Measurements from ENCODE around the gene DDTL. TPM values are rescaled to one million over a fixed set of nuclear protein-coding genes. Genes with fewer than 3 reads are reported as not detected.

The DDTL gene
- total RNA-seq, 1 donor from 2014 or later, result 1.2 TPM

DNA sequence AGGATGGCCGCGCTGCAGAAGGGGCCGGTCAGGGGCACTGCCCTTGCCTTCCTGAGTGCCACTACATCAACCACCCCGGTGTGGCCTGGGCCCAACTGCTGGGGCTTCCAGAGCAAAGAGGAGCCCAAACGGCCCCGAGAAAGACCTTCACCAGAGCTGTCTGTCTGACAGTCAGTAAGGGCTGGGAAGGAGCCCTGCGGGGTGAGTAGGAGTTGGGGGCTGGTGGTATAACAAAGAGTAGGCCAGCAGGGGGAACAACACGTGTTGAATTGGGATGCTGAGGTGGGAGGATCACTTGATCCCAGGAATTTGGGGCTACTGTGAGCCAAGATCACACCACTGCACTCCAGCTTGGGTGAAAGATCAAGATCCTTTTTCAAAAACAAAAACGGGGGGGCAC, 34.6 kb downstream of the DDTL start:
- Histone ChIP-seq H3K4me3 (ENCODE audit: low read depth, low read length) (no peak overlapping the region), H3K27me3 (ENCODE audit: control insufficient read depth, insufficient read depth, low read length) (no peaks in the 10 kb centered on the region), H3K36me3 (ENCODE audit: control insufficient read depth, insufficient read depth, low read length) (no peaks in the 10 kb centered on the region)
- TF ChIP-seq, protein P1, sequence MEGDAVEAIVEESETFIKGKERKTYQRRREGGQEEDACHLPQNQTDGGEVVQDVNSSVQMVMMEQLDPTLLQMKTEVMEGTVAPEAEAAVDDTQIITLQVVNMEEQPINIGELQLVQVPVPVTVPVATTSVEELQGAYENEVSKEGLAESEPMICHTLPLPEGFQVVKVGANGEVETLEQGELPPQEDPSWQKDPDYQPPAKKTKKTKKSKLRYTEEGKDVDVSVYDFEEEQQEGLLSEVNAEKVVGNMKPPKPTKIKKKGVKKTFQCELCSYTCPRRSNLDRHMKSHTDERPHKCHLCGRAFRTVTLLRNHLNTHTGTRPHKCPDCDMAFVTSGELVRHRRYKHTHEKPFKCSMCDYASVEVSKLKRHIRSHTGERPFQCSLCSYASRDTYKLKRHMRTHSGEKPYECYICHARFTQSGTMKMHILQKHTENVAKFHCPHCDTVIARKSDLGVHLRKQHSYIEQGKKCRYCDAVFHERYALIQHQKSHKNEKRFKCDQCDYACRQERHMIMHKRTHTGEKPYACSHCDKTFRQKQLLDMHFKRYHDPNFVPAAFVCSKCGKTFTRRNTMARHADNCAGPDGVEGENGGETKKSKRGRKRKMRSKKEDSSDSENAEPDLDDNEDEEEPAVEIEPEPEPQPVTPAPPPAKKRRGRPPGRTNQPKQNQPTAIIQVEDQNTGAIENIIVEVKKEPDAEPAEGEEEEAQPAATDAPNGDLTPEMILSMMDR (IDR thresholded peaks at IDR 0.05; ENCODE audit: insufficient read depth, low read length, poor library complexity, severe bottlenecking), result no peak
- no peak for DNase-seq (ENCODE audit: low read depth)

DNA sequence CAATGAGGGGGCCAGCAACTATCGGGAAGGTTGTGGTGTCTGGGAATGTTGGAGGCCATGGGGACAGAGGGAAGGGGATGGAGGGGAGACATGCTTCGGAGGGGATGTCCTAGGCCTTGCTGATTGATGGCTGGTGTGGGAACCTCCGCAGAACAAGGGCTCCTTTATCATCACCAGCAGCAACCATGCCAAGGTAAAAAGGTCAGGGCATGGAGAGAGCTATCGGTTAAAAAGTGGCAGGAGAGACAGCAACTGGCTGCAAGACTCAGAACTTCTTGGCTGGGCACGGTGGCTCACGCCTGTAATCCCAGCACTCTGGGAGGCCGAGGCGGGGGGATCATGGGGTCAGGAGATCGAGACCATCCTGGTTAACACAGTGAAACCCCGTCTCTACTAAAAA, 35.6 kb downstream of the DDTL start:
- DNase-seq (ENCODE audit: low read depth), result no peak
- Histone ChIP-seq H3K4me3 (ENCODE audit: low read depth, low read length) (no peak overlapping the region), H3K36me3 (ENCODE audit: control insufficient read depth, insufficient read depth, low read length) (no peaks in the 10 kb centered on the region), H3K27me3 (ENCODE audit: control insufficient read depth, insufficient read depth, low read length) (no peaks in the 10 kb centered on the region)
- TF ChIP-seq, protein P1 (IDR thresholded peaks at IDR 0.05; ENCODE audit: insufficient read depth, low read length, poor library complexity, severe bottlenecking), result no peak

DNA sequence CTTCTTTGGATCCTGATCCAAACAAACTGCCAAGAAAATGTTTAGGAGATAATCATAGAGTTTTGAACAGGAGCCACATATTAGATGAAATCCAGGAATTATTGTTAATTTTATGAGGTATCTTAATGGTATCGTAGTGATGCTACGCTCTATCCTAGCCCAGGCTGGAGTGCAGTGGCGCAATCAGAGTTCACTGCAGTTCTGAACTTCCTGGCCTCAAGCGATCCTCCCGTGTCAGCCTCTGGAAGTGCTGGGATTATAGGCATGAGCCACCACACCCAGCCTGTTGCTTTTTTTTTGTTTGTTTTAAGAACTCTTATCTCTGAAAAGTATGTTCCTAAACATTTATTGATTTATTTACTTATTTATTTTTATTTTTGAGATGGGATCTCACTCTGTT, 36.2 kb downstream of the DDTL start:
- Histone ChIP-seq H3K4me3 (ENCODE audit: low read depth, low read length) (no peak overlapping the region), H3K36me3 (ENCODE audit: control insufficient read depth, insufficient read depth, low read length) (no peaks in the 10 kb centered on the region), H3K27me3 (ENCODE audit: control insufficient read depth, insufficient read depth, low read length) (no peaks in the 10 kb centered on the region)
- no peak for DNase-seq (ENCODE audit: low read depth)
- TF ChIP-seq, protein P1 (IDR thresholded peaks at IDR 0.05; ENCODE audit: insufficient read depth, low read length, poor library complexity, severe bottlenecking), result no peak

DNA sequence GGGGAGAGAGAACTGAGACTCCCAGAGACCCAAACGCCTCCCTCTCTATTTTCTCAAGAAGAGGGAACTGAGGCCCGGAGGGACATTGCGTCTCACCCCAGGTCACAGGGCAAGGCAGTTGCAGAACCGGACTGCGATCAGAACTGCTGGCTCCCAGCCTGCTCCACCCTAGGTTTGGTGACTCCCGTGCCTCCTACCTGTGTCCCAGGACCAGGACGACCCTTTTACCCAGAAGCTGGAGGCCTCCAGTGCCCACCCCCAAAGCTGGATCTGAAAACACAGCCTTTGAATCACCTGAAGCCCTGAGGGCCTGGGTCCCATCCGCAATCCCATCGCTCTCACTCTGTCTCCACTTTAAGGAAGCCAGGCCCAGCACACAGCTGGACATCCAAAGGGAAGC, 37.2 kb downstream of the DDTL start:
- H3K36me3 ChIP-seq (ENCODE audit: control insufficient read depth, insufficient read depth, low read length), result no peaks in the 10 kb centered on the region
- no peaks in the 10 kb centered on the region for H3K27me3 ChIP-seq (ENCODE audit: control insufficient read depth, insufficient read depth, low read length)
- no peak overlapping the region for H3K4me3 ChIP-seq (ENCODE audit: low read depth, low read length)
- no peak for DNase-seq (ENCODE audit: low read depth)
- TF ChIP-seq, protein P1 (IDR thresholded peaks at IDR 0.05; ENCODE audit: insufficient read depth, low read length, poor library complexity, severe bottlenecking), result no peak

DNA sequence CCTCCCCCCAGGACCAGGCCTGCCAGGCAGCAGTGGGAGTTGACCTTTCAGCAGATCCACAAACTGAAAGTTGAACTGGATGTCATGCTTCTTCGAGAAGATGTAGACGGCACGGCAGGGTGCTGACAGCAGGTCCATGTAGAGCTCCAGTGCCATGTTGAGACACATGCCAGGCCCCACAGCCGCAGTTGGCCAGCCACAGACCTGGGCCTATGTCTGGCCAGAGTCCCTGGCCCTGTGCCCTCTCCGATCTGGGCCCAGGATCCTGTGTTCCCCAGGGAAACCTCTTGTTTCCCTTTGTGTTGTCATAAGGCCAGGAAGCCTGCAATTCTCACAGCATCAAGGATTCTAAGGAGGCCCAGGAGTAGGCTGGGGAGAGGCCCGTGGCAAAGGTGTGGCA, 38.5 kb downstream of the DDTL start, which contains the start of gene GSTT4:
Gene GSTT4 (minus strand): TSS at position 253 of the 400 bp plus-strand sequence. CDS start 97 bp downstream, at position 156.
- no peak for DNase-seq (ENCODE audit: low read depth)
- H3K36me3 ChIP-seq (ENCODE audit: control insufficient read depth, insufficient read depth, low read length), result no peaks in the 10 kb centered on the region
- H3K27me3 ChIP-seq (ENCODE audit: control insufficient read depth, insufficient read depth, low read length), result no peaks in the 10 kb centered on the region
- TF ChIP-seq, protein P1 (IDR thresholded peaks at IDR 0.05; ENCODE audit: insufficient read depth, low read length, poor library complexity, severe bottlenecking), result no peak
- no peak within 1 kb of the TSS for H3K4me3 ChIP-seq (ENCODE audit: low read depth, low read length)

DNA sequence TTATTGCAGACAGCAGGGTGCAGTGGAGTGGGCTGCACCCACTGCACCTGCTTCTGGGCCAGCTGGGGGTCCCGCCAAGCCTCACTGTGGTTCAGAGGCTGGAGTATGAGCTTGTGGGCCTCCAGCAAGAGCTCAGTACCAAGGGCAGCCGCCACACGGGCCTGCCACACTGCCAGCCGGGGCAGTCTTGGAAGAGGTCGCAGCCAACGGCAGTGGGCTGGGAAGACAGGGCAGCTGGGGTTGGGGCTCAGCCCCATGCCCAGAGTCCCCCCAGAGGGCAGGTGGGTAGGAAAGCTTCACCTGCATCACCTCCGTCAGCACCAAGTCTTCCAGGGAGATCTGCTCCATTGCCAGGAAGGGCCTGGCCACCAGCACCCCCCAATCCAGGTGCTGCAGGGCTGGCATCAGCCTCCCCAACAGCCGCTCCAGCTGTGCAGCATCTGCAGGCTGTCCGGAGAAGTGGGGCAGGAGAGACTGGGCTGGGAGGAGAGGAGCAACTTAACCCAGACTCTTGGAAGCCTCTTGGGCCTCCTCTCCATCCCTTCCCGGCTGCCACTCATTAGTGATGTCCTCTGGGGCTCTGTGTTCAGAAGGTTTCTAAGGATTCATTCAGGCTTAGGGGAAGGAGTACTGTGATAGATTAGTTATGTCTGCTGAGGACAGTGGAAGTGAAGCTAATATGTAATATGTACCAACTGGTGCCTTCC, 39.7 kb downstream of the DDTL start:
- no peaks in the 10 kb centered on the region for H3K27me3 ChIP-seq (ENCODE audit: control insufficient read depth, insufficient read depth, low read length)
- TF ChIP-seq, protein P1 (IDR thresholded peaks at IDR 0.05; ENCODE audit: insufficient read depth, low read length, poor library complexity, severe bottlenecking), result no peak
- H3K36me3 ChIP-seq (ENCODE audit: control insufficient read depth, insufficient read depth, low read length), result no peaks in the 10 kb centered on the region
- H3K4me3 ChIP-seq (ENCODE audit: low read depth, low read length), result no peak overlapping the region
- DNase-seq (ENCODE audit: low read depth), result no peak

Measured in kidney epithelial cell (primary cell).